Activated CD8-positive, alpha-beta T cell treated with anti-CD3 and anti-CD28 coated beads for 36 hours (primary cell): Measurements from ENCODE around the gene KCNA5. TPM values are rescaled to one million over a fixed set of nuclear protein-coding genes. Genes with fewer than 3 reads are reported as not detected.

Source experiments
- ATAC-seq: fragments of 200-7000 bp; cut with Tn5 transposase; one replicate; pipeline ENCODE4 v1.10.0; 2021; ENCODE audit warnings: mild to moderate bottlenecking, moderate library complexity
- CTCF ChIA-PET: fragments of 350-600 bp; sonication (Branson Sonifier 250); formaldehyde crosslinking; loops from one replicate; lab custom pipeline; 2021; ENCODE audit warnings: antibody characterized with exemption; lab: Charles Lee
- POLR2A ChIA-PET: fragments of 350-600 bp; sonication (Branson Sonifier 250); formaldehyde crosslinking; loops from one replicate; lab custom pipeline; 2021; ENCODE audit warnings: antibody characterized with exemption; lab: Charles Lee
- DNase-seq: peaks from one replicate; pipeline ENCODE4 v3.0.0-alpha.2; 2020
- H3K27ac Mint-ChIP-seq: one replicate; pipeline ENCODE4 v1.8.0; 2021; ENCODE audit warnings: mild to moderate bottlenecking, mixed read lengths
- H3K27me3 Mint-ChIP-seq: one replicate; pipeline ENCODE4 v1.8.0; 2021; ENCODE audit warnings: mixed read lengths
- H3K36me3 Mint-ChIP-seq: one replicate; pipeline ENCODE4 v1.8.0; 2021; ENCODE audit warnings: low read depth, mixed read lengths
- H3K4me1 Mint-ChIP-seq: one replicate; pipeline ENCODE4 v1.8.0; 2021; ENCODE audit warnings: low read depth, mixed read lengths
- H3K4me3 Mint-ChIP-seq: one replicate; pipeline ENCODE4 v1.8.0; 2021; ENCODE audit warnings: mild to moderate bottlenecking, moderate library complexity, mixed read lengths
- H3K9me3 Mint-ChIP-seq: one replicate; pipeline ENCODE4 v1.8.0; 2021; ENCODE audit warnings: mixed read lengths
- CTCF ChIP-seq: fragments of 200-600 bp; IDR thresholded peaks from one replicate; pipeline ENCODE4 v1.8.0; 2022; ENCODE audit warnings: antibody characterized with exemption, mild to moderate bottlenecking
- intact Hi-C: fragments of 100-400 bp; cut with micrococcal nuclease; formaldehyde crosslinking; loops from one replicate; pipeline ENCODE4 v1.10.0; 2022
- total RNA-seq, 2 experiments: library from RNA; stranded (reverse); gene quantifications; one replicate each; pipeline ENCODE4 v1.2.3, GENCODE V29; 2021

KCNA5 gene
- total RNA-seq, 2 experiments from 2014 or later, result not detected

- ATAC-seq (no peak), DNase-seq (no peak)
- Mint-ChIP-seq H3K27ac (no peak overlapping the region), H3K27me3 (peaks cover 3% of the 10 kb centered on the region), H3K4me1 (no peaks in the 10 kb centered on the region), H3K4me3 (no peak overlapping the region), H3K36me3 (no peaks in the 10 kb centered on the region), H3K9me3 (no peaks in the 10 kb centered on the region)
- intact Hi-C loops, result no loop called here
- ChIA-PET CTCF (no interaction called here), POLR2A (no interaction called here)
- TF ChIP-seq CTCF, result no peak
Observed at GRCh38 chr12:5018677-5019076, 25.0 kb upstream of the KCNA5 start.

- DNase-seq, result no peak
- POLR2A ChIA-PET, result no interaction called here
- H3K36me3 Mint-ChIP-seq, result no peaks in the 10 kb centered on the region
Observed at GRCh38 chr12:5022025-5022424, 21.7 kb upstream of the KCNA5 start.

GRCh38 chr12:5022465-5023061 is 21.1 kb upstream of the KCNA5 start:
- H3K9me3 Mint-ChIP-seq, result no peaks in the 10 kb centered on the region
- peaks cover 14% of the 10 kb centered on the region for H3K27me3 Mint-ChIP-seq
- peak; percentile 88 for TF ChIP-seq CTCF
- no peak overlapping the region for H3K4me3 Mint-ChIP-seq
- CTCF ChIA-PET, result interaction anchor here (0.7 to 1.7 kb wide), 10 partner anchors 10 to 164 kb away, joined by 3 to 16 read pairs (median 4); no protein-coding TSS in a partner anchor
- no peak overlapping the region for H3K27ac Mint-ChIP-seq
- H3K4me1 Mint-ChIP-seq, result no peaks in the 10 kb centered on the region
- POLR2A ChIA-PET, result no interaction called here
- intact Hi-C loops, result loop anchor here (2.0 kb wide), 1 partner anchor 62 kb away; no protein-coding TSS in a partner anchor
- no peaks in the 10 kb centered on the region for H3K36me3 Mint-ChIP-seq
- DNase-seq, result peak; percentile 53
- ATAC-seq, result peak; percentile 58

More at GRCh38 chr12:5022025-5022424, 21.7 kb upstream of the KCNA5 start:
- Mint-ChIP-seq H3K27me3 (peaks cover 14% of the 10 kb centered on the region), H3K4me1 (no peaks in the 10 kb centered on the region), H3K4me3 (no peak overlapping the region), H3K9me3 (no peaks in the 10 kb centered on the region), H3K27ac (no peak overlapping the region)
- TF ChIP-seq CTCF, result no peak
- CTCF ChIA-PET, result interaction anchor here (0.7 to 1.7 kb wide), 10 partner anchors 9 to 164 kb away, joined by 3 to 16 read pairs (median 4); no protein-coding TSS in a partner anchor
- ATAC-seq, result no peak
- intact Hi-C loops, result loop anchor here (2.0 kb wide), 1 partner anchor 63 kb away; no protein-coding TSS in a partner anchor

- H3K4me3 Mint-ChIP-seq, result no peak overlapping the region
- H3K9me3 Mint-ChIP-seq, result no peaks in the 10 kb centered on the region
- H3K27me3 Mint-ChIP-seq, result peaks cover 19% of the 10 kb centered on the region
- ATAC-seq, result no peak
- ChIA-PET CTCF (no interaction called here), POLR2A (no interaction called here)
- no peaks in the 10 kb centered on the region for H3K36me3 Mint-ChIP-seq
- DNase-seq, result no peak
- no peaks in the 10 kb centered on the region for H3K4me1 Mint-ChIP-seq
- intact Hi-C loops, result loop anchor here (2.0 kb wide), 1 partner anchor 61 kb away; no protein-coding TSS in a partner anchor
- no peak overlapping the region for H3K27ac Mint-ChIP-seq
- no peak for TF ChIP-seq CTCF
Observed at GRCh38 chr12:5023842-5024241, 19.8 kb upstream of the KCNA5 start.

- no peak overlapping the region for H3K4me3 Mint-ChIP-seq
- H3K9me3 Mint-ChIP-seq, result no peaks in the 10 kb centered on the region
- TF ChIP-seq CTCF, result no peak
- intact Hi-C loops, result no loop called here
- ChIA-PET POLR2A (no interaction called here), CTCF (interaction anchor here (1.2 kb wide), 1 partner anchor 169 kb away, joined by 3 read pairs; no protein-coding TSS in a partner anchor)
- no peaks in the 10 kb centered on the region for H3K4me1 Mint-ChIP-seq
- no peak overlapping the region for H3K27ac Mint-ChIP-seq
- H3K27me3 Mint-ChIP-seq, result peaks cover 19% of the 10 kb centered on the region
- ATAC-seq (no peak), DNase-seq (no peak)
- no peaks in the 10 kb centered on the region for H3K36me3 Mint-ChIP-seq
Observed at GRCh38 chr12:5026342-5026938, 17.2 kb upstream of the KCNA5 start.
